ENCODE results near the gene LAMA5. TPM values are rescaled to one million over a fixed set of nuclear protein-coding genes. Genes with fewer than 3 reads are reported as not detected.

LAMA5 gene
- total and polyA plus RNA-seq, 2 experiments from 2014 or later, result 201 to 298 TPM

GRCh38 chr20:62389601-62390087 is 22.5 kb upstream of the LAMA5 start (continued):
- TF ChIP-seq NANOG (IDR thresholded peaks at IDR 0.05; ENCODE audit: borderline replicate concordance) (no peak), ETS1 (IDR thresholded peaks at IDR 0.05) (no peak)

DNA sequence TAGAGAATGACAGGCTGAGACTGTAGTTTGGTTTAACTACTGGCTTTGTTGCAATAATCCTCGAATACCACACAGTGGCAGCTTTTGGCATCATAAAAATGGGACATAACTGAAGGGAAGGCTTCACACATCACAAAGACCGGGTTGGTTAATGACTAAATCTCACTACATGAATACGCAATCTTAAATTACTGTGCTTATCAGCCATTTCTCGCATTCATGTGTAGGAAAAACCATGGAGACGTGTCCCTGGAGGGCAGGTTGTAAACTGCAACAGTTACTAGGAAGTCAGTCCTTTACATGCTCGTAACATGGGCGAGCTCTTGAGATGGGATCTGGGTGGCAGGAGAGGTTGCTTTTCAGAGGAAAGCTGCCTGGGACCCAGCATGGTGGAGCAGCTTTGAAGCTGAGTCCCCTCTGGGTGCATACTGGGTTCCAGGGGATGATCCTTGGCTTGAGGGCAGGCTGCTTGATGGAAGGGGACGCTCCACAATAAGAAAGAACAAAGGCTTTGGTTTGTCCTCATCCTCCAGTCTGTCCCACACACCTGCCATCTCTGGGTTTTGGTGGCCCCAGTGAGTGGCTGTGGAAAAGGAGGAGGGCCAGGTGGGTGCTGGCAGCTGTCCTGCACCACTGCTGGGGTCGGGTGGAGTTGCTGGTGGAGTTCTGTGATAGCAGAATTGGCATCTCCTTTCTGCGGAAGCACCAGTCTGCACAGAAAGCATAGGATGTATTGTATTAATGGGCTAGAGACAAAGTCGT is 21.9 kb upstream of the LAMA5 start:
- H3K4me1 ChIP-seq (ENCODE audit: insufficient read depth), result peaks cover 11% of the 10 kb centered on the region
- H3K4me3 ChIP-seq, result peak overlapping the region; percentile 100; the same call in 1 of the 2 replicates
- H3K9me2 ChIP-seq (ENCODE audit: insufficient read depth), result no peaks in the 10 kb centered on the region
- no peak for DNase-seq (ENCODE audit: low spot score)
- peaks cover 39% of the 10 kb centered on the region for H3K79me2 ChIP-seq (replicated peaks; ENCODE audit: insufficient read depth)
- H3K36me3 ChIP-seq (ENCODE audit: insufficient read depth), result peaks cover 11% of the 10 kb centered on the region
- peak overlapping the region; percentile 72 for H3K27ac ChIP-seq (ENCODE audit: low read depth)
- H3K4me2 ChIP-seq, result no peak overlapping the region
- Mint-ChIP-seq H3K27ac (no peak overlapping the region), H3K4me1 (peaks cover 28% of the 10 kb centered on the region), H3K27me3 (ENCODE audit: insufficient read depth, low read depth, poor library complexity) (peaks cover 30% of the 10 kb centered on the region), H3K9me3 (no peaks in the 10 kb centered on the region), H3K4me3 (peak overlapping the region; percentile 97), H3K36me3 (ENCODE audit: low read depth) (peaks cover 43% of the 10 kb centered on the region)
- peaks cover 23% of the 10 kb centered on the region for H4K20me1 ChIP-seq (replicated peaks; ENCODE audit: insufficient read depth)
- ATAC-seq, result no peak
- no peak overlapping the region for H2AFZ ChIP-seq
- no peaks in the 10 kb centered on the region for H3K27me3 ChIP-seq (ENCODE audit: insufficient read depth)
- TF ChIP-seq, protein P1, sequence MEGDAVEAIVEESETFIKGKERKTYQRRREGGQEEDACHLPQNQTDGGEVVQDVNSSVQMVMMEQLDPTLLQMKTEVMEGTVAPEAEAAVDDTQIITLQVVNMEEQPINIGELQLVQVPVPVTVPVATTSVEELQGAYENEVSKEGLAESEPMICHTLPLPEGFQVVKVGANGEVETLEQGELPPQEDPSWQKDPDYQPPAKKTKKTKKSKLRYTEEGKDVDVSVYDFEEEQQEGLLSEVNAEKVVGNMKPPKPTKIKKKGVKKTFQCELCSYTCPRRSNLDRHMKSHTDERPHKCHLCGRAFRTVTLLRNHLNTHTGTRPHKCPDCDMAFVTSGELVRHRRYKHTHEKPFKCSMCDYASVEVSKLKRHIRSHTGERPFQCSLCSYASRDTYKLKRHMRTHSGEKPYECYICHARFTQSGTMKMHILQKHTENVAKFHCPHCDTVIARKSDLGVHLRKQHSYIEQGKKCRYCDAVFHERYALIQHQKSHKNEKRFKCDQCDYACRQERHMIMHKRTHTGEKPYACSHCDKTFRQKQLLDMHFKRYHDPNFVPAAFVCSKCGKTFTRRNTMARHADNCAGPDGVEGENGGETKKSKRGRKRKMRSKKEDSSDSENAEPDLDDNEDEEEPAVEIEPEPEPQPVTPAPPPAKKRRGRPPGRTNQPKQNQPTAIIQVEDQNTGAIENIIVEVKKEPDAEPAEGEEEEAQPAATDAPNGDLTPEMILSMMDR (conservative IDR thresholded peaks at IDR 0.05; ENCODE audit: low read depth in 2 of 2), result peak in 1 of 2 experiments; percentile 34; a peak in 2 of 4 replicates
- no peak for TF ChIP-seq ZNF462 (CRISPR knock-in tag; IDR thresholded peaks at IDR 0.05)
- H3F3A ChIP-seq (replicated peaks; ENCODE audit: low read depth), result peaks cover 47% of the 10 kb centered on the region

All from GM23338 (cell line).